Brain pericyte (primary cell): ENCODE results near the gene GPR35.

Experiments
- DNase-seq: peaks from one replicate; pipeline ENCODE4 v3.0.0-alpha.2; 2012; ENCODE audit warnings: low read depth, low spot score

GPR35 gene

GRCh38 chr2:240624950-240625621 is at the start of gene GPR35:
Gene GPR35 (plus strand): TSS chr2:240625480. CDS start chr2:240629953, 4,473 bp downstream.
- no peak for DNase-seq

GRCh38 chr2:240576036-240576435 is 49.2 kb upstream of the GPR35 start:
- DNase-seq = no peak

GRCh38 chr2:240576436-240577205 is 48.7 kb upstream of the GPR35 start:
- no peak for DNase-seq

- no peak for DNase-seq
Observed at GRCh38 chr2:240577281-240578109, 47.8 kb upstream of the GPR35 start.

GRCh38 chr2:240578110-240578450 is 47.2 kb upstream of the GPR35 start:
- DNase-seq = no peak

GRCh38 chr2:240578488-240578887 is 46.8 kb upstream of the GPR35 start:
- DNase-seq = no peak

GRCh38 chr2:240579071-240579762 is 46.1 kb upstream of the GPR35 start:
- no peak for DNase-seq

- DNase-seq = no peak
Observed at GRCh38 chr2:240579771-240580614, 45.3 kb upstream of the GPR35 start.

GRCh38 chr2:240581811-240582210 is 43.5 kb upstream of the GPR35 start:
- DNase-seq = no peak

- DNase-seq = no peak
Observed at GRCh38 chr2:240582781-240583180, 42.5 kb upstream of the GPR35 start.

- DNase-seq = no peak
Observed at GRCh38 chr2:240583774-240584173, 41.5 kb upstream of the GPR35 start.

- no peak for DNase-seq
Observed at GRCh38 chr2:240584486-240585031, 40.7 kb upstream of the GPR35 start.

GRCh38 chr2:240585101-240585500 is 40.2 kb upstream of the GPR35 start:
- no peak for DNase-seq

GRCh38 chr2:240585681-240586197 is 39.5 kb upstream of the GPR35 start:
- no peak for DNase-seq

GRCh38 chr2:240586198-240586918 is 38.9 kb upstream of the GPR35 start, which contains the start of gene CAPN10:
Gene CAPN10 (plus strand): TSS chr2:240586734. CDS start chr2:240586912, 178 bp downstream.
- DNase-seq = peak; percentile 79

- no peak for DNase-seq
Observed at GRCh38 chr2:240586919-240587800, 38.1 kb upstream of the GPR35 start.

- no peak for DNase-seq
Observed at GRCh38 chr2:240588006-240588655, 37.1 kb upstream of the GPR35 start.

- no peak for DNase-seq
Observed at GRCh38 chr2:240588669-240589068, 36.6 kb upstream of the GPR35 start.
